Heart right ventricle (tissue), 16 donors: ENCODE data around the gene LTF. TPM values are rescaled to one million over a fixed set of nuclear protein-coding genes. Genes with fewer than 3 reads are reported as not detected.

Source experiments
- ATAC-seq, 8 donors: fragments of 200-7000 bp; cut with Tn5 transposase; one replicate each; pipeline ENCODE4 v1.9.1; 2020; ENCODE audit warnings: mild to moderate bottlenecking in 8 of 8, moderate library complexity in 8 of 8, moderate number of reproducible peaks in 1 of 8
- DNase-seq, 2 donors: peaks; one replicate each; pipeline ENCODE4 v3.0.0-alpha.2; 2020
- H3K27ac ChIP-seq, 10 donors: fragments of 200-600 bp; sonication (generic) in 2 of 10; one replicate each; pipeline versions ENCODE4 v1.5.0 to v1.8.0; 2020 to 2022; ENCODE audit warnings: mild to moderate bottlenecking in 3 of 10
- H3K27me3 ChIP-seq, 7 donors: fragments of 200-600 bp; one replicate each; pipeline ENCODE4 v1.8.0; 2021 to 2022; ENCODE audit warnings: mild to moderate bottlenecking in 2 of 7
- H3K36me3 ChIP-seq, 9 donors: fragments of 200-600 bp; sonication (generic) in 1 of 9; one replicate each; pipeline versions ENCODE4 v1.5.0 to v1.8.0; 2020 to 2022; ENCODE audit warnings: mild to moderate bottlenecking in 2 of 9
- H3K4me1 ChIP-seq, 9 donors: fragments of 200-600 bp; sonication (generic) in 1 of 9; one replicate each; pipeline versions ENCODE4 v1.5.0 to v1.8.0; 2020 to 2022; ENCODE audit warnings: mild to moderate bottlenecking in 4 of 9
- H3K4me3 ChIP-seq, 10 donors: fragments of 200-600 bp; sonication (generic) in 2 of 10; one replicate each; pipeline versions ENCODE4 v1.5.0 to v1.8.0; 2020 to 2022; ENCODE audit warnings: mild to moderate bottlenecking in 7 of 10, moderate library complexity in 2 of 10
- H3K9me3 ChIP-seq, 11 donors: fragments of 200-600 bp in 10 of 11; sonication (generic) in 2 of 11; one replicate each; pipeline versions ENCODE4 v1.5.0 to v1.8.0; 2013 to 2022; ENCODE audit warnings: mild to moderate bottlenecking in 2 of 11, control low read depth in 1 of 11, moderate library complexity in 1 of 11
- WGBS, 2 donors: extraction: QIAGEN DNeasy Blood & Tissue Kit; methylation state at CpG; one replicate each; pipeline ENCODE4 v1.1.7; 2013; ENCODE audit warnings: inconsistent platforms in 1 of 2; 5-methylcytosine and 5-hydroxymethylcytosine counted together
- intact Hi-C, 10 donors: fragments of 100-400 bp; cut with DNase I; formaldehyde crosslinking; loops; one replicate each; pipeline versions ENCODE4 v1.11.1 to v1.14.2; 2022
- polyA plus RNA-seq, 2 donors: library from polyadenylated mRNA; stranded (reverse); fragments of 200-250 nt; gene quantifications; one replicate each; pipeline ENCODE4 v1.2.3, GENCODE V29; 2013
- total RNA-seq, 10 donors: library from RNA; stranded (reverse); fragmentation: NEBNext Ultra II Directional in 3 of 10; extraction: Animal tissue kit (Norgen Biotek cat#: 25700) in 3 of 10; gene quantifications; one replicate each; pipeline versions ENCODE4 v1.2.1 to v1.2.4, GENCODE V29; 2021 to 2023
- TF ChIP-seq, protein P1 (sequence below), 9 donors: fragments of 200-600 bp; sonication (generic) in 2 of 9; IDR thresholded peaks; one replicate each; pipeline versions ENCODE4 v1.5.0 to v1.8.0; 2021 to 2022; ENCODE audit warnings: antibody characterized with exemption in 9 of 9, mild to moderate bottlenecking in 5 of 9, moderate library complexity in 1 of 9
- donor health status: Arrhythmogenic right ventricular cardiomyopathy.
- donor health status: ischemic (EF 13 %, LVEDD 7.1; RV severe dilation, severe dysfunction).
- donor health status: healthy with polysubstance abuse.
- donor health status: DM: no; HTN: yes; CAD: no.
- donor health status: DM: no; HTN: no; CAD: no.
- donor health status: ischemic (EF 25% LVEDD 6.9; RV normal size, moderate dysfunction).
- donor health status: ischemic (EF 25% LVEDD 5.7; RV mildly dilated, moderate dysfunction).
- donor health status: healthy.
- donor health status: DM: yes; HTN: yes; CAD: no.
- donor health status: Ischemic cardiomyopathy.
- donor health status: ischemic (EF 35%, LVEDD 5.7; RV mildly dilated, moderate dysfunction).
- donor health status: nonischemic (EF 11% LVEDD 7.7; RV severe dilation, severe dysfunction).
- donor health status: DM: yes; HTN: yes; CAD: no.
- donor health status: PGD.
- donor health status: ischemic (EF 29% LVEDD 5.4; RV normal size, mild dysfunction).
- donor health status: nonischemic (EF 23%, LVEDD 6.1; RV moderate dilation, normal function).

The LTF gene
- total and polyA plus RNA-seq, 12 donors, result 1.7 to 7.7 (median 2.9) TPM

DNA sequence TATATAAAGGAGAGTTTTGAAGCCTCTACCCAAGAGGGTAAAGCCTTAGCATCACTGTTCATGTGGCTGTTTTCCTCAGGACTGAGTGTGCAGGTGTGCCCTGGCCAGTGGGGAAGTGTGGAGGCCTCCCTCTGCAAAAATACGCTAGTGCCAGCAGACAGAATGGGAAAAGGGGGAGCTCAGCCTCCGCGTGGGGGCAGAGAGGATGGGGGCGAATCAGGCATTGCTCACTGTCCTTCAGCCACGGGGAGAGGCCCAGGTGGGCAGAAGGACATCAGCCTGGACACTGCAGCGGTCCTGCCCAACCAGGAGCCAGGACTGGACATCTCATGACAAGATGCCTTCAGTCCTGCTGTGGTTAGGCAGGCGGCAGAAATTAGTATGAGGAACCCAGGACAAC lies 10.1 kb downstream of the LTF start:
- H3K27me3 ChIP-seq, result peaks cover 0 to 8% (median 0%) of the 10 kb centered on the region in 7 donors
- ATAC-seq (no peak), DNase-seq (no peak)
- peaks cover 0 to 43% (median 0%) of the 10 kb centered on the region in 9 donors for H3K36me3 ChIP-seq
- intact Hi-C loops, result no loop called here
- H3K4me3 ChIP-seq, result no peak overlapping the region
- no peak overlapping the region for H3K27ac ChIP-seq
- H3K4me1 ChIP-seq, result peaks cover 0 to 8% (median 0%) of the 10 kb centered on the region in 9 donors
- TF ChIP-seq, protein P1, sequence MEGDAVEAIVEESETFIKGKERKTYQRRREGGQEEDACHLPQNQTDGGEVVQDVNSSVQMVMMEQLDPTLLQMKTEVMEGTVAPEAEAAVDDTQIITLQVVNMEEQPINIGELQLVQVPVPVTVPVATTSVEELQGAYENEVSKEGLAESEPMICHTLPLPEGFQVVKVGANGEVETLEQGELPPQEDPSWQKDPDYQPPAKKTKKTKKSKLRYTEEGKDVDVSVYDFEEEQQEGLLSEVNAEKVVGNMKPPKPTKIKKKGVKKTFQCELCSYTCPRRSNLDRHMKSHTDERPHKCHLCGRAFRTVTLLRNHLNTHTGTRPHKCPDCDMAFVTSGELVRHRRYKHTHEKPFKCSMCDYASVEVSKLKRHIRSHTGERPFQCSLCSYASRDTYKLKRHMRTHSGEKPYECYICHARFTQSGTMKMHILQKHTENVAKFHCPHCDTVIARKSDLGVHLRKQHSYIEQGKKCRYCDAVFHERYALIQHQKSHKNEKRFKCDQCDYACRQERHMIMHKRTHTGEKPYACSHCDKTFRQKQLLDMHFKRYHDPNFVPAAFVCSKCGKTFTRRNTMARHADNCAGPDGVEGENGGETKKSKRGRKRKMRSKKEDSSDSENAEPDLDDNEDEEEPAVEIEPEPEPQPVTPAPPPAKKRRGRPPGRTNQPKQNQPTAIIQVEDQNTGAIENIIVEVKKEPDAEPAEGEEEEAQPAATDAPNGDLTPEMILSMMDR (IDR thresholded peaks at IDR 0.05), result no peak
- 83 to 87% methylated on average over 7 of the region's 7 CpGs for WGBS, 2 donors
- H3K9me3 ChIP-seq, result no peaks in the 10 kb centered on the region

DNA sequence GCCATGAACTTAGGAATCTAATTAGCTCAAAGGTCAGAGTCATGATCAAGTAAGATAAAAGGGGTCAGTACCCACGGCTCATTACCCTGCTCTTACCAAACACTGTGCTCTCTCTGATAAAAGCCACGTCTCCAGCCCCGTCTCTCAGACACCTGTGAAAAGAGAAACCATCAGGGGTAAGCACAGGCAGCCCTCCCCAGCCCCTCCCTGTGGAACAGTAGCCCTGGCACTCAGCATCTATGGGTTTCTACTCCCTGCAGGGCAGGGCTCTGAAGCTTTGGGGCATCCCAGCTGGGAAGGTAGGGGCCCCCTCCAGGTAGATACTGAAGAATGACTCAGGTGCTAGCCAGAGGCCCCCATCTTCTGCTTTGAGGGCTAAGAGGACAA lies 10.5 kb downstream of the LTF start:
- H3K27ac ChIP-seq, result no peak overlapping the region
- DNase-seq (no peak), ATAC-seq (no peak)
- no peaks in the 10 kb centered on the region for H3K9me3 ChIP-seq
- TF ChIP-seq, protein P1 (IDR thresholded peaks at IDR 0.05), result no peak
- intact Hi-C loops, result no loop called here
- no peak overlapping the region for H3K4me3 ChIP-seq
- WGBS, 2 donors, result 68 to 75% methylated on average over 3 of the region's 3 CpGs
- peaks cover 0 to 8% (median 0%) of the 10 kb centered on the region in 9 donors for H3K4me1 ChIP-seq
- peaks cover 0 to 43% (median 0%) of the 10 kb centered on the region in 9 donors for H3K36me3 ChIP-seq
- H3K27me3 ChIP-seq, result peaks cover 0 to 8% (median 0%) of the 10 kb centered on the region in 7 donors

DNA sequence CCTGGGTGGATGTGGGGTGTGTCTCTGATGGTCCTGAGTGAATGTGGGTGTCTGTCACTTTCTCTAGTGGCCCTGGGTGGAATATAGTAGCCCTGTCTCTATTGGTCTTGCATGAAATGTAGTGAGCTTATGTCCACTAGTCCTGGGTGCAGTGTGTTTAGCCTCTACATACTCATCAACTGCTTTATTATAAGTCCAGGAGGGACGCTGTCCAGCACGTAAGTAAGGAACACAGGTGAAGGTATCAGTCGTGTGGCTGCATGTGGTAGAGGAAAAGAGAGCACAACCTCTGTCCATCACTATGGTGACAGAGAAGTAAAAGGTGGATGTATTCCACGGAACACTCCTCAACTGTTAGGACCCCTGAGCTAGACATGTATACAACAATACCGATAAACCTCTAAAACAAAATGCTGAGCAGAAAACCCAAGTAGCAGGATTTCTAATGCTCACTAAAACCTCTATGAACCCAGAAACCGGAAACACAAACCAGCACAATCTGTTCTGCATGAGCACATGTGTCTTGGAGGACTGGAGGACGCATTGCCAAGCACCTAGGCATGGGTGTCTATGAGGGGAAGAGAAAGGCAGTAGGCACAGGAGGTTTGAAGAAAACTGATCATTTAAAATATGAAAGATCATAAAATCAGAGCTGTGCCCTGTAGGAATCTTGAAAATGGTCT lies 11.0 kb downstream of the LTF start:
- no peak overlapping the region for H3K4me3 ChIP-seq
- peaks cover 0 to 48% (median 0%) of the 10 kb centered on the region in 9 donors for H3K36me3 ChIP-seq
- H3K4me1 ChIP-seq, result peaks cover 0 to 8% (median 0%) of the 10 kb centered on the region in 9 donors
- intact Hi-C loops, result no loop called here
- no peak overlapping the region for H3K27ac ChIP-seq
- H3K9me3 ChIP-seq, result no peaks in the 10 kb centered on the region
- 76 to 93% methylated on average over 6 to 7 of the region's 7 CpGs for WGBS, 2 donors
- DNase-seq (no peak), ATAC-seq (no peak)
- H3K27me3 ChIP-seq, result peaks cover 0 to 8% (median 0%) of the 10 kb centered on the region in 7 donors
- TF ChIP-seq, protein P1 (IDR thresholded peaks at IDR 0.05), result no peak

DNA sequence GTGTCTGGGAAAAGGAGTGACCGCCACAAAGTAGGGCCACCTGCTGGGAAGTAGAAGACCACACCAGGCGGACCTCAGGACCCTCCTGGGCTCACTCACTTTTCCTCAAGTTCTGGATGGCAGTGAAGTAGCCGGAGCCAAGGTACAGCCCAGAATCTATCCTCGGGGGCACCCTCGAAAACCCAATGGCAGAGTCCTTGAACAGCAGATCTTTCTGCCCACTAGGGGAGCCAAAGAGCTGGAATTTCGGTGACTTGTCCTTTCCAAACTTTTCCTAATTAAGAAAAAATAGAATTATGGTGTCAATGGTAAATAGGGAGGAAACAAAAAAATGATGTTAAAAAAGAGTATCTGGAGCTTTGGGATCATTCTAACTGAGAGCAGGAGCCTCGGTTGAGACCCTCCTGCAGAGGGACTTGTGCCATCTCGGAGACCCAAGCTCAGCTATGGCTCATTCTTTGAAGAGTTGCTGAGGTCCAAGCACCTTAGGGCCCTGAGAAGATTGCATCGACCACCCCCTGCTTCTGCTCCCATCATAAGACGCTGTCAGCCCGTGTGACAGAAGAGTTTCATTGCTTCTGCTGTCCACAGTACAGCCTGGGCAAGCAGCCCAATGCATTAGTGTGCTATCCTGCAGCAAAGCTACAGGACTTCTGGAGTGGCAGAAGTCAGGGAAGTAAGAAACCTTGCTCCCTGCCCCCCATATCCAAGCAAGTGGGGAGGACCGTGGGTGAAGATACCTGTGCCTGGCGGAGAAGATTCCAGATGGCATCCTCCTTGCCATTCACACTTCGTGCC lies 14.8 kb downstream of the LTF start:
- peaks cover 0 to 8% (median 3%) of the 10 kb centered on the region in 9 donors for H3K4me1 ChIP-seq
- peaks cover 0 to 70% (median 0%) of the 10 kb centered on the region in 9 donors for H3K36me3 ChIP-seq
- WGBS, 2 donors, result 64 to 68% methylated on average over 14 of the region's 14 CpGs
- intact Hi-C loops, result loop anchor here in 1 of 10 donors (10.0 kb wide), 1 partner anchor 175 kb away; no protein-coding TSS in a partner anchor
- TF ChIP-seq, protein P1 (IDR thresholded peaks at IDR 0.05), result peak; percentile 12 to 70 (median 57)
- H3K4me3 ChIP-seq, result no peak overlapping the region
- peak in 5 of 8 donors; percentile 25 to 52 (median 42) for ATAC-seq
- peaks cover 0 to 8% (median 0%) of the 10 kb centered on the region in 7 donors for H3K27me3 ChIP-seq
- no peak overlapping the region for H3K27ac ChIP-seq
- no peak for DNase-seq
- no peaks in the 10 kb centered on the region for H3K9me3 ChIP-seq
